Neural progenitor cell (in vitro differentiated cells): ENCODE results near the gene CCNI2. TPM values are rescaled to one million over a fixed set of nuclear protein-coding genes. Genes with fewer than 3 reads are reported as not detected.
A peak's percentile ranks its signal among the peaks of the same experiment; 100 is the strongest.

ENCODE experiments used
- DNase-seq: peaks from one replicate; pipeline ENCODE4 v3.0.0-alpha.2; 2016; ENCODE audit warnings: low spot score
- H2AFZ ChIP-seq: fragments of 200-600 bp; sonication (generic); replicated peaks from 2 replicates; pipeline ENCODE4 v1.6.1; 2016; ENCODE audit warnings: antibody characterized with exemption
- H3F3A ChIP-seq: fragments of 200-600 bp; sonication (generic); 2 replicates; pipeline ENCODE4 v1.6.1; 2016; ENCODE audit warnings: antibody characterized with exemption, low read depth
- H3K27ac ChIP-seq: fragments of 200-600 bp; sonication (generic); 2 replicates; pipeline ENCODE4 v1.5.1; 2016; ENCODE audit warnings: mild to moderate bottlenecking
- H3K27me3 ChIP-seq: fragments of 200-600 bp; sonication (generic); 2 replicates; pipeline ENCODE4 v1.6.1; 2016; ENCODE audit warnings: mild to moderate bottlenecking, moderate library complexity
- H3K36me3 ChIP-seq: fragments of 200-600 bp; sonication (generic); 2 replicates; pipeline ENCODE4 v1.5.1; 2016
- H3K4me1 ChIP-seq: fragments of 200-600 bp; sonication (generic); 2 replicates; pipeline ENCODE4 v1.6.1; 2016; ENCODE audit warnings: mixed run types
- H3K4me2 ChIP-seq: fragments of 200-600 bp; sonication (generic); 2 replicates; pipeline ENCODE4 v1.6.1; 2016
- H3K4me3 ChIP-seq: fragments of 200-600 bp; sonication (generic); 2 replicates; pipeline ENCODE4 v1.5.1; 2016
- H3K79me2 ChIP-seq: fragments of 200-600 bp; sonication (generic); 2 replicates; pipeline ENCODE4 v1.6.1; 2016; ENCODE audit warnings: low read depth
- H3K9ac ChIP-seq: fragments of 200-600 bp; sonication (generic); 2 replicates; pipeline ENCODE4 v1.6.1; 2016
- H3K9me3 ChIP-seq: fragments of 200-600 bp; sonication (generic); 2 replicates; pipeline ENCODE4 v1.5.1; 2016; ENCODE audit warnings: low read depth
- H4K20me1 ChIP-seq: fragments of 200-600 bp; sonication (generic); 2 replicates; pipeline ENCODE4 v1.6.1; 2016; ENCODE audit warnings: low read depth
- H3K27ac Mint-ChIP-seq: 3 replicates; pipeline ENCODE4 v1.8.0; 2021; ENCODE audit warnings: mixed read lengths
- H3K27me3 Mint-ChIP-seq: 2 replicates; pipeline ENCODE4 v1.8.0; 2022; ENCODE audit warnings: low read depth, mild to moderate bottlenecking, inconsistent platforms, moderate library complexity, mixed read lengths; ENCODE audit not compliant: insufficient read depth
- H3K36me3 Mint-ChIP-seq: 3 replicates; pipeline ENCODE4 v1.8.0; 2021; ENCODE audit warnings: mixed read lengths
- H3K4me1 Mint-ChIP-seq: 3 replicates; pipeline ENCODE4 v1.8.0; 2021; ENCODE audit warnings: mixed read lengths
- H3K4me3 Mint-ChIP-seq: 3 replicates; pipeline ENCODE4 v1.8.0; 2021; ENCODE audit warnings: mild to moderate bottlenecking, moderate library complexity, mixed read lengths
- H3K9me3 Mint-ChIP-seq: 3 replicates; pipeline ENCODE4 v1.8.0; 2020; ENCODE audit warnings: mixed read lengths
- EZH2 ChIP-seq: fragments of 200-600 bp; sonication (generic); IDR thresholded peaks from 2 replicates; pipeline ENCODE4 v1.6.1; 2017; ENCODE audit warnings: antibody characterized with exemption, mild to moderate bottlenecking, moderate library complexity
- EZH2phosphoT487 ChIP-seq: fragments of 200-600 bp; sonication (generic); IDR thresholded peaks from 2 replicates; pipeline ENCODE4 v1.6.1; 2017; ENCODE audit warnings: antibody characterized with exemption
- total RNA-seq: library from RNA; depleted of rRNA; stranded (reverse); fragments of >200 nt; gene quantifications from 2 replicates; pipeline ENCODE4 v1.2.3, GENCODE V29; 2015; ENCODE audit warnings: low replicate concordance
- TF ChIP-seq, protein P1 (sequence below): fragments of 200-600 bp; sonication (generic); IDR thresholded peaks from 2 replicates; pipeline ENCODE4 v1.5.1; 2017; ENCODE audit warnings: antibody characterized with exemption, mild to moderate bottlenecking

CCNI2 gene
- total RNA-seq, 1 donor from 2014 or later = not detected

- Histone ChIP-seq H3K36me3 (peaks cover 4% of the 10 kb centered on the region), H3K27ac (no peak overlapping the region), H3K4me2 (no peak overlapping the region), H3K9me3 (no peaks in the 10 kb centered on the region), H2AFZ (no peak overlapping the region), H4K20me1 (no peaks in the 10 kb centered on the region), H3K4me3 (no peak overlapping the region), H3K4me1 (no peaks in the 10 kb centered on the region), H3K79me2 (no peaks in the 10 kb centered on the region), H3F3A (peaks cover 3% of the 10 kb centered on the region), H3K9ac (no peak overlapping the region), H3K27me3 (no peaks in the 10 kb centered on the region)
- Mint-ChIP-seq H3K27ac (no peak overlapping the region), H3K9me3 (no peaks in the 10 kb centered on the region), H3K27me3 (no peaks in the 10 kb centered on the region), H3K4me1 (no peaks in the 10 kb centered on the region), H3K36me3 (peaks cover 10% of the 10 kb centered on the region), H3K4me3 (no peak overlapping the region)
- no peak for DNase-seq
- TF ChIP-seq, protein P1, sequence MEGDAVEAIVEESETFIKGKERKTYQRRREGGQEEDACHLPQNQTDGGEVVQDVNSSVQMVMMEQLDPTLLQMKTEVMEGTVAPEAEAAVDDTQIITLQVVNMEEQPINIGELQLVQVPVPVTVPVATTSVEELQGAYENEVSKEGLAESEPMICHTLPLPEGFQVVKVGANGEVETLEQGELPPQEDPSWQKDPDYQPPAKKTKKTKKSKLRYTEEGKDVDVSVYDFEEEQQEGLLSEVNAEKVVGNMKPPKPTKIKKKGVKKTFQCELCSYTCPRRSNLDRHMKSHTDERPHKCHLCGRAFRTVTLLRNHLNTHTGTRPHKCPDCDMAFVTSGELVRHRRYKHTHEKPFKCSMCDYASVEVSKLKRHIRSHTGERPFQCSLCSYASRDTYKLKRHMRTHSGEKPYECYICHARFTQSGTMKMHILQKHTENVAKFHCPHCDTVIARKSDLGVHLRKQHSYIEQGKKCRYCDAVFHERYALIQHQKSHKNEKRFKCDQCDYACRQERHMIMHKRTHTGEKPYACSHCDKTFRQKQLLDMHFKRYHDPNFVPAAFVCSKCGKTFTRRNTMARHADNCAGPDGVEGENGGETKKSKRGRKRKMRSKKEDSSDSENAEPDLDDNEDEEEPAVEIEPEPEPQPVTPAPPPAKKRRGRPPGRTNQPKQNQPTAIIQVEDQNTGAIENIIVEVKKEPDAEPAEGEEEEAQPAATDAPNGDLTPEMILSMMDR = peak; percentile 53
- TF ChIP-seq EZH2 = no peak
Measured at GRCh38 chr5:132714456-132715307, 32.5 kb upstream of the CCNI2 start.

- Histone ChIP-seq H3K9me3 (no peaks in the 10 kb centered on the region), H4K20me1 (no peaks in the 10 kb centered on the region), H3K4me3 (no peak overlapping the region), H3F3A (peaks cover 3% of the 10 kb centered on the region), H3K4me2 (no peak overlapping the region), H3K36me3 (peaks cover 4% of the 10 kb centered on the region), H3K27ac (no peak overlapping the region), H3K9ac (no peak overlapping the region), H2AFZ (no peak overlapping the region), H3K79me2 (no peaks in the 10 kb centered on the region), H3K4me1 (no peaks in the 10 kb centered on the region), H3K27me3 (no peaks in the 10 kb centered on the region)
- H3K4me1 Mint-ChIP-seq = no peaks in the 10 kb centered on the region
- no peaks in the 10 kb centered on the region for H3K9me3 Mint-ChIP-seq
- H3K27me3 Mint-ChIP-seq = no peaks in the 10 kb centered on the region
- no peak for TF ChIP-seq EZH2
- TF ChIP-seq EZH2phosphoT487 = no peak
- TF ChIP-seq, protein P1 = no peak
- no peak for DNase-seq
- peaks cover 14% of the 10 kb centered on the region for H3K36me3 Mint-ChIP-seq
- no peak overlapping the region for H3K4me3 Mint-ChIP-seq
- no peak overlapping the region for H3K27ac Mint-ChIP-seq
Measured at GRCh38 chr5:132718544-132719312, 28.5 kb upstream of the CCNI2 start.

DNA sequence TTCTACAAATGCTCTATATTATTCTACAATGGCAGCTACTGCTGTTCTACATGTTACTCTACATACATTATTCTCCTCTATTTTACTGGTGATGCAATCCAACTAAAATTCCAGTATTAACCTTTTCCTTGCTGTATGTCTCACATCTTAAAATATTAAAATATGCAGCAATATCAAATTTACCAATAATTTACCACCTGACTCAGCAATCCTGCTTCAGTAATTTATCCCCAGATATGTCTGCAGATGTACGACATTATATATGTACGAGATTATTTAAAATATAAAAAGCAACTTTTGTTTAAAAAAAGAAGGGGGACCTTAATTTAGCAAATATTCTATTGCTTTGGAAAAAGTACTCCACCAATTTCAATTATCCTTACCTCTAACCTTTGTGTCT lies 21.5 kb upstream of the CCNI2 start:
- H3K36me3 ChIP-seq = peaks cover 14% of the 10 kb centered on the region
- Mint-ChIP-seq H3K27ac (no peak overlapping the region), H3K36me3 (peaks cover 12% of the 10 kb centered on the region), H3K4me3 (no peak overlapping the region), H3K4me1 (no peaks in the 10 kb centered on the region), H3K9me3 (no peaks in the 10 kb centered on the region), H3K27me3 (no peaks in the 10 kb centered on the region)
- no peak overlapping the region for H3K9ac ChIP-seq
- no peaks in the 10 kb centered on the region for H3F3A ChIP-seq
- no peak overlapping the region for H3K27ac ChIP-seq
- no peak overlapping the region for H3K4me3 ChIP-seq
- no peak for DNase-seq
- H3K27me3 ChIP-seq = no peaks in the 10 kb centered on the region
- H3K79me2 ChIP-seq = no peaks in the 10 kb centered on the region
- no peak for TF ChIP-seq EZH2
- no peak for TF ChIP-seq EZH2phosphoT487
- TF ChIP-seq, protein P1 = no peak
- no peaks in the 10 kb centered on the region for H4K20me1 ChIP-seq
- H2AFZ ChIP-seq = no peak overlapping the region
- no peaks in the 10 kb centered on the region for H3K9me3 ChIP-seq
- no peak overlapping the region for H3K4me2 ChIP-seq
- no peaks in the 10 kb centered on the region for H3K4me1 ChIP-seq
